Lower leg skin (tissue), 4 donors: ENCODE results near the gene TRIO. TPM values are rescaled to one million over a fixed set of nuclear protein-coding genes. Genes with fewer than 3 reads are reported as not detected.

ENCODE experiments used
- DNase-seq, 2 donors: peaks; one replicate each; pipeline ENCODE4 v3.0.0-alpha.2; 2019; ENCODE audit warnings: low spot score in 2 of 2
- H3K4me3 ChIP-seq: fragments of 200-600 bp; sonication (generic); 2 replicates; pipeline ENCODE4 v1.5.1; 2017; ENCODE audit warnings: mild to moderate bottlenecking, low read depth; ENCODE audit not compliant: poor library complexity, severe bottlenecking
- CTCF ChIP-seq, 3 donors: fragments of 450-650 bp; IDR thresholded peaks; one replicate each; pipeline ENCODE4 v1.5.1; 2016; ENCODE audit warnings: antibody characterized with exemption in 3 of 3, mild to moderate bottlenecking in 3 of 3, moderate library complexity in 2 of 3
- POLR2A ChIP-seq, 2 donors: fragments of 450-650 bp; IDR thresholded peaks; one replicate each; pipeline ENCODE4 v1.6.1; 2016 to 2017; ENCODE audit warnings: antibody characterized with exemption in 2 of 2, mild to moderate bottlenecking in 1 of 2, moderate library complexity in 1 of 2
- WGBS, 2 donors: methylation state at CpG; one replicate each; pipeline ENCODE4 v1.1.5; 2018; 5-methylcytosine and 5-hydroxymethylcytosine counted together
- intact Hi-C: fragments of 100-400 bp; cut with DNase I; formaldehyde crosslinking; loops from one replicate; pipeline ENCODE4 v1.15.0; 2023; ENCODE audit warnings: low total_unique reads
- total RNA-seq, 4 donors: library from RNA; depleted of rRNA; stranded (reverse); fragments of >200 nt; gene quantifications; one replicate each; pipeline ENCODE4 v1.1.0, GENCODE V29; 2016

TRIO gene
- total RNA-seq, 4 donors from 2014 or later = 47.8 to 101 (median 64.5) TPM

GRCh38 chr5:14405706-14406553, 262.8 kb downstream of the TRIO start:
- no peak for DNase-seq
- intact Hi-C loops = no loop called here
- H3K4me3 ChIP-seq = no peak overlapping the region
- WGBS, 2 donors = 87 to 93% methylated on average over 22 of the region's 22 CpGs
- TF ChIP-seq CTCF (IDR thresholded peaks at IDR 0.05) (no peak), POLR2A (IDR thresholded peaks at IDR 0.05) (no peak)

GRCh38 chr5:14406554-14406849, 263.4 kb downstream of the TRIO start:
- H3K4me3 ChIP-seq = no peak overlapping the region
- intact Hi-C loops = no loop called here
- TF ChIP-seq CTCF (IDR thresholded peaks at IDR 0.05) (no peak), POLR2A (IDR thresholded peaks at IDR 0.05) (no peak)
- 91 to 92% methylated on average over 12 of the region's 12 CpGs for whole genome bisulfite sequencing, 2 donors
- no peak for DNase-seq

GRCh38 chr5:14407051-14407450, 263.9 kb downstream of the TRIO start:
- intact Hi-C loops = no loop called here
- TF ChIP-seq CTCF (IDR thresholded peaks at IDR 0.05) (no peak), POLR2A (IDR thresholded peaks at IDR 0.05) (no peak)
- H3K4me3 ChIP-seq = no peak overlapping the region
- DNase-seq = no peak
- WGBS, 2 donors = 75 to 77% methylated on average over 5 of the region's 5 CpGs

GRCh38 chr5:14407746-14408175, 264.6 kb downstream of the TRIO start:
- no peak overlapping the region for H3K4me3 ChIP-seq
- no peak for DNase-seq
- intact Hi-C loops = no loop called here
- WGBS, 2 donors = 69 to 70% methylated on average over 5 of the region's 5 CpGs
- TF ChIP-seq POLR2A (IDR thresholded peaks at IDR 0.05) (no peak), CTCF (IDR thresholded peaks at IDR 0.05) (no peak)

GRCh38 chr5:14408969-14409586, 265.9 kb downstream of the TRIO start:
- no peak for TF ChIP-seq POLR2A (IDR thresholded peaks at IDR 0.05)
- no peak overlapping the region for H3K4me3 ChIP-seq
- 83 to 84% methylated on average over 14 of the region's 14 CpGs for WGBS, 2 donors
- DNase-seq = no peak
- intact Hi-C loops = no loop called here

GRCh38 chr5:14410068-14410393, 266.9 kb downstream of the TRIO start:
- intact Hi-C loops = no loop called here
- TF ChIP-seq CTCF (IDR thresholded peaks at IDR 0.05) (no peak), POLR2A (IDR thresholded peaks at IDR 0.05) (no peak)

More at GRCh38 chr5:14410068-14410393, 266.9 kb downstream of the TRIO start:
- no peak for DNase-seq
- H3K4me3 ChIP-seq = no peak overlapping the region
- WGBS, 2 donors = 83 to 87% methylated on average over 12 of the region's 12 CpGs
